HG02798 (cell line): ENCODE results near the gene CDH4.
"Not testable (repeated sequence)": the region's sequence is repeated elsewhere in the genome, so short reads cannot be mapped to it uniquely, and the experiment has no call there.

Experiments used
- ATAC-seq: cut with Tn5 transposase; IDR thresholded peaks from one replicate; pipeline ENCODE4 v1.9.1; 2021; ENCODE audit warnings: mild to moderate bottlenecking; ENCODE audit not compliant: unreplicated experiment, poor library complexity

CDH4 gene

DNA sequence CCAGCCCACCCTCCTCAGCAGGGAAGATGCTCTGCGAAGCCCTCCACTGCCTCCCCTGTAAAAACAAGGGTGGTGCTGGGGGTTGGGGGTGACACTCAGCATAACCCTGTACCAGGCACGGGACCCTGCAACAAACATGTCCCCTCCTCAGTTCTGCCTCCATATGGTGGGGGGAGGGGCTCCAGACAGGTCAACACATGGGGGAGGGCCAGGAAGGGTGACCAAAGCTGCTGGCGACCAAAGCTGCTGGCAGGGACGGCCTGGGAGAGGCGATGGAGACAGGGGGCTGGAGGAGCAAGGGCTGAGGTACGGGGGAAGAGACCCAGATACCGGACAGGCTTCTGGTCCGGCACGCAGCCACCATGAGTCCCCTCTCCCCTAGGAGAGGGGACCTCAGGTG, 690.5 kb downstream of the CDH4 start:
- no peak for ATAC-seq

GRCh38 chr20:61944967-61945366, 692.9 kb downstream of the CDH4 start:
- ATAC-seq, result not testable (repeated sequence)

DNA sequence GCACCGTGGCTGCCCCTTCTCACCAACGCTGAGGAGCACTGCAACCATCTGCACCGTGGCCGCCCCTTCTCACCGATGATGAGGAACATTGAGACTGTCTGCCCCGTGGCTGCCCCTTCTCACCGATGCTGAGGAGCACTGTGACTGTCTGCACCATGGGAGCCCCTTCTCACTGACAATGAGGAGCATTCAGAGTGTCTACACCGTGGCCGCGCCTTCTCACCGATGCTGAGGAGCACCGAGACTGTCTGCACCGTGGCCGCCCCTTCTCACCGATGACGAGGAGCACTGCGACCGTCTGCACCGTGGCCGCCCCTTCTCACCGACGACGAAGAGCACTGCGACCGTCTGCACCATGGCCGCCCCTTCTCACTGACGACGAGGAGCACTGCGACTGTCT, 693.4 kb downstream of the CDH4 start:
- not testable (repeated sequence) for ATAC-seq

DNA sequence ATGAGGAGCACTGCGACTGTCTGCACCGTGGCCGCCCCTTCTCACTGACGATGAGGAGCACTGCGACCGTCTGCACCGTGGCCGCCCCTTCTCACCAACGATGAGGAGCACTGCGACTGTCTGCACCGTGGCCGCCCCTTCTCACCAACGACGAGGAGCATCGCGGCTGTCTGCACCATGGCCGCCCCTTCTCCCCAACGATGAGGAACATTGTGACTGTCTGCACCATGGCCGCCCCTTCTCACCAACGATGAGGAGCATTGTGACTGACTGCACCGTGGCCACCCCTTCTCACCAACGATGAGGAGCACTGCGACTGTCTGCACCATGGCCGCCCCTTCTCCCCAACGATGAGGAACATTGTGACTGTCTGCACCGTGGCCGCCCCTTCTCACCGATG, 696.0 kb downstream of the CDH4 start:
- not testable (repeated sequence) for ATAC-seq

DNA sequence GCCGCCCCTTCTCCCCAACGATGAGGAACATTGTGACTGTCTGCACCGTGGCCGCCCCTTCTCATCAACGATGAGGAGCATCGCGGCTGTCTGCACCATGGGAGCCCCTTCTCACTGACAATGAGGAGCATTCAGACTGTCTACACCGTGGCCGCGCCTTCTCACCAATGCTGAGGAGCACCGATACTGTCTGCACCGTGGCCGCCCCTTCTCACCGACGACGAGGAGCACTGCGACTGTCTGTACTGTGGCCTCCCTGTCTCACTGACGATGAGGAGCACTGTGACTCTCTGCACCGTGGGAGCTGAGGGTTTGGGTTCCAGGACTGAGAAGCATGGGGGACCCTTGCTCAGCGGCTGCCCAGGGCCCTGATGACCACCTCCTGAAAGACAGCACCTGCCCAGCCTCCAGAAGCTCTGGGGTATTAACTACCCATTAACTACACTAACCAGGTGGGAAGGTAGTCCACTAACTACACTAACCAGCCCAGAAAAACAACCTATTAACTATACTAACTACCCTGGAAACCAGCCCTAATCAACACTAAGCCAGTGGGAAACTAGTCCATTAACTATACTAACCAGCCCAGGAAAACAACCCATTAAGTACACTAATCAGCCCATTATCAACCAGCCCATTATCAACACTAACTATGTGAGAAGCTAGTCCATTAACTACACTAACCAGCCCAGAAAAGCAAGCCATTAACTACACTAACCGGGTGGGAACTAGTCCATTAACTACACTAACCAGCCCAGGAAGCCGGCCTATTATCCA, 696.7 kb downstream of the CDH4 start:
- ATAC-seq, result no peak

DNA sequence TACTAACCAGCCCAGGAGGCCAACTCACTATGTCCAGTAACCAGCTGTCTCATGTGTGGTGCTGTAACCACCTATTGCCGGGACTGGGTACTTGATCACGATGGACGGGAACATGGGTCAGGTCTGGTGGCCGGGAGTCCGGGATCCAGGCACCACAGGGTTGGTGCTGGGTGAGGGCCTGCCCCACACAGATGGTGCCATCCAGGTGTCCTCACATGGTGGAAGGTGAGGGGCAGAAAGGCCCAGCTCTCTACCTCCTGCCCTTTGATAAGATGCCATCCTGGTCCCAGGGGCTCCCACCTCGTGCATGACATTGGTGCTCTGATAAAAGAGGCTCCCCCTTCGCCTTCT, 697.3 kb downstream of the CDH4 start:
- ATAC-seq, result no peak

DNA sequence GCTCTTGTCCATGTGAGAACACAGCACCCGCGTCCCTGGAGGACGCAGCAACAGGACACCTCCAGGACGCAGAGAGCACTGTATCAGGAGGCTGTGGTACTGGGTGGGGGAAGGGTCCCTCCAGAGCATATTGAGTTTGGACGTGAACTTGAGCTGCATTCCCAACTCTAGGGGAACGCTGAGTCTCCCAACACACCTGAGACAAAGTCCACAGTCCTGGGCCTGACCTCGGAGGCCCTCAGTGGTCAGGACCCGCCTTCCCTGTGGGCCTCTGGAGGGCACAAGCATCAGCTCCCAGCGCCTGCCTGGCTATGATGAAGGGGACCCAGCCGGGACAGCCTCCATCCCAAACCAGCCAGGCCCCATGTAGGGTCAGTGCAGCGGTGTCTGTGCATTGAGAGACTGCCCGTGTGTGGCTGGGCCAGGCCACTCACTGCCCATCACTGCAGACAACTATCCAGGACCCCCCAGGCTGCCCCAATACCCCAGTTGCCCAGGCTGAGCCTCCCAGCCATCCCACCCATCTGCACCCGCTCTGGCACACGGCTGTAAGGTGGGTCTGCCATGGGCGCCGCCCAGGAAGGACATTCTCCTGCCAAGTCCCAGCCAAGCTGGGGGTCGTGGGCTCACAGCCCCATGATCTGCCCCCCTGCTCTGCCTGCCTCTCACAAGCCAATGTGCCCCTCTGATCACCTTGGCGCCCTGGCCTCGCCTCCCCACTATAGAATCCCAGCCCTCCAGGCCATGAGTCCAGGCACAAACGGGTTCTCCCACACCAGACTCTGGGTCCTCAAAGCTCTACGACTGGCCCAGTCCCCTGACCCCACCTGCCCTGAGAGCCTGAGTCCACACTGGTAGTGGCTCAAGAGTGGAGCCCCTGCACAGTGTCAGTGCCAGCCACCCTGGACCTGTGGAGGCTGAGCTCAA, 697.9 kb downstream of the CDH4 start:
- no peak for ATAC-seq

GRCh38 chr20:61950641-61951071, 698.6 kb downstream of the CDH4 start:
- ATAC-seq, result no peak

- no peak for ATAC-seq
Measured at GRCh38 chr20:61951695-61952533, 699.9 kb downstream of the CDH4 start.

DNA sequence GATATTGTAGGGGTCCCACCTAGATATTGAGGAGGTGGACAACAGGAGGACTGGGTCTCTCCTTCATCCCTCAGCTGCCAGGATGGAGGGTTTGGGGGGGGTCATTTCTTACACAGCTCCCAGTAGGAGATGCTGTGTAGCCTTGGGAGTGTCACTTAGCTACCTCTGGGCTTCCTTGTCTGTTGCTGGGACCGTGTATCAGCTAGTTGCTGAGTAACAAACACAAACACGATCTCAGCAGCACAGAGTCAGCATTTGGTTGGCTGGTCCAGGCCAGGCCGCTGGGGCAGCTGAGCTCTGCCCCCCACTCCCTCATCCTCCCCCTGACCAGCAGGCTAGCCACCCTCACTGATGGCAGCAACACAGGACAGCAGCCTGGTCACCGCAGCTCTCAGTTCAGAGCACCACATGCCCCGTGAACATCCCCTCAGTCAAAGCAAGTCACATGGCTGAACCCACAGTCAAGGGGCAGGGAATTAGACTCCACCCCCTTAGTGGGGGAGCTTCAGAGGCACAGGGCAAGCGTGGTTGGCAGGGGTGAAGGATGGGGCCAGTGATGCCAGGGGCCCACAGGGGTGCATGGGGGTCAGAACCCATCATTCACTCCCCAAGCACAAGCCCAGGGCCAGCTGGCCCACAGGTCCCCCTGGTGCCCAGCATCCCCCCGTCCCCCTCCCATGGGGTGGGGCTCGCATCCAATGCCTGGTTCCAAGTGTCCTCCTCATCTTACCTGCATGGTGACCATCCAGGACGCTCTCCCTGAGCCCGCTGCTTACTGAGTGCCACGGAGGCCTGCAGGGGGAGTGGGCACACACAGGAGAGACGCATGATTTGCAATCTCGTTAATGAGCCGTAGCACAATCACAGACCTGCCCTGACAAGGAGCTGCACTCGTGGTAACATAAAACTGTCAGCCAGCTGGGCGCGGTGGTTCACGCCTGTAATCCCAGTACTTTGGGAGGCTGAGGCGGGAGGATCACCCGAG, 701.3 kb downstream of the CDH4 start:
- ATAC-seq, result no peak

DNA sequence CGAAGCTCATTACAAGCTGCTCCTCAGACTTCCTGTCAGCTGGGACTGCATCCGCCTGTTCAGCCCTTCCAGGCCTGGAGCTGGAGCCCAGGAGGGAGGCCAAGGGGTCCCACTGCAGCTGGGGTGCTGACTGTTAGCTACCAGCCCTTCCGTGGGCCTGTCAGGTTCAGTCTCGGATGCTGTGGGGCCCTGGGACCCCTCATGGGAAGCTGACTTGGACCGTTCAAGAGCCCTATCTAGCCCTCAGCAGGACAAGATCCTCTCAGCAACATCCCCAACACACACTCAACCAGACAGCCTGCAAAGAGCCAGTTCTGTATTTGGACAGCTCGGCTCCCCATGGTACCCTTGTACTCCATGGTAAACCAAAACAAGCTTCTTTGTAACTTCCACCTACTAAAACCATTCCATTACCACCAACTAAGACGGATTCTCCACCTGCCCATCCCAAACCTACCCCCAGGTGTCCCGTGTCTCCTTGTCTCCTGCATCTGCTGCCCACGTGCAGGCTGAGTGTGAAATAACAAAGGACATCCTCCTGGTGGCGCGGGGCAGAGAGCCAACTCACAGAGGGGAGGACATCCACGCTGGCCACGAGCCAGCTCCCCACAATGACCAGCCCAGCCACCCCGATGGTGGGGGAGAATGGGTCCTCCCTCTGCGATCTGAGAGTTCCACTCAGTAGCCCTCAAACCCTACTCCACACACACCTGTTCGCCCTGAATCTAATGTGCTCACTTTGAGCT, 702.4 kb downstream of the CDH4 start:
- no peak for ATAC-seq

- ATAC-seq, result no peak
Measured at GRCh38 chr20:61955668-61956395, 703.8 kb downstream of the CDH4 start.

DNA sequence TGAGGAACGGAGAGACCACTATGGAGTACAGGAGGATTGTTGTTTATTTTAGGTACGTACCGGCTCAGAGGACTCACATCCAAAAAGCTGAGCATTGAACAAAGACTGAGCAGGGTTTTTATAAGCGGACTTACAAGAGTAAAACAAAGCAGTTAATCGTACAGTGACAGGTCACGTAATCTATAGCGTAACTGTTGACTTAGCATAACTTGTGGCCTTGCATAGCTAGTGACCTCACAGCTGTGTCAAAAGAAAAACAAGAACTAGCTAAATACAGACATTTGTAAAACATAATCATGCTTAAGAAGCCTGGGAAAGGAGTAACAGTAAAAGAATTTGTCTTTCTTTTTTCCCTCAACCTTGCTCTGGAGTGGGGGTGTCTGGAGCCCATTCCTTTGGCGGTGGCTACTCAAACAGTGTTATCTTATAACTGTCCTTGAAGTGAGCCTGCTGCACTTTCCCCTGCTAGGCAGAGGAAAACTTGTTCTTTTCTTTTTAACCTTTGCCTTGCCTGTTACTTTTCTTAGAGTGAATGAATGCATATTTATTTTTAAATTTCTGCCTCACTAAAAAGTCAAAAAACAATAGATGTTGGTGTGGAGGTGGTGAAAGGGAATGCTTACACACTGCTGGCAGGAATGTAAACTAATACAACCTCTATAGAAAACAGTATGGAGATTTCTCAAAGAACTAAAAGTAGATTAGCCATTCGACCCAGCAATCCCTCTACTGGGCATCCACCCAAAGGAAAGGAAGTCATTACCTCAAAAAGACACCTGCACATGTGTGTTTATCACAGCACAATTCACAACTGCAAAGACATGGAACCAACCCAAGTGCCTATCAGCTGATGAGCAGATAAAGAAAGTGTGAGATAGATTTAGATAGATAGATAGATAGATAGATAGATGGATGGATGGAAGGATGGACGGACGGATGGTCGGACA, 704.6 kb downstream of the CDH4 start:
- no peak for ATAC-seq

DNA sequence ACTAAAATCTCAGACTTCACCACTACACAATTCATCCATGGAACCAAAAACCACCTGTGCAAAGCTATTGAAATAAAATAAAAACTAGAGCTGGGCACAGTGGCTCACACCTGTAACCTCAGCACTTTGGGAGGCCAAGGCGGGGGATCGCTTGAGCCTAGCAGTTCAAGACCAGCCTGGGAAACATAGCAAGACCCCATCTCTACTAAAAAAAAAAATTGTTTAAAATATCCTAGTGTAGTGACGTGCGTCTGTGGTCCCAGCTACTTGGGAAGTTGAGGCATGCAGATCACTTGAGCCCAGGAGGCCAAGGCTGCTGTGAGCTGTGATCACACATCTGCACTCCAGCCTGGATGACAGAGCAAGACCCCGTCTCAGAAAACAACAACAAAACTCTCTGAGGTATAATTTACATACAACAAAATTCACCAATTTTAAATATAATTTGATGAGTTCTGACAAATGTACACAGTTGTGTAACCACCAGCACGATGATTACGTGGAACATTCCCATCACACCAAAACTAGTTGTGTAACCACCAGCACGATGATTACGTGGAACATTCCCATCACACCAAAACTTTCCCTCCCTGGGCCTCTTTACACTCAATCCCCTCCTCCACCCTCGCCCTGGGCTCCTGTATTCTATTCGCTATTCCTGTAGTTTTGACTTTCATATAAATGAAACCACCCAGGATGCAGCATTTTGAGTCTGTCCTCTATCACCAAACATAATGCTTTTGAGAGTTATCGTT, 706.1 kb downstream of the CDH4 start:
- no peak for ATAC-seq

GRCh38 chr20:61958773-61959700, 707.0 kb downstream of the CDH4 start:
- ATAC-seq, result no peak
